Occipital lobe (tissue), 2 donors: ENCODE measurements around the gene PPID. TPM values are rescaled to one million over a fixed set of nuclear protein-coding genes. Genes with fewer than 3 reads are reported as not detected.
"Not testable (repeated sequence)": the region's sequence is repeated elsewhere in the genome, so short reads cannot be mapped to it uniquely, and the experiment has no call there.

Experiments used
- DNase-seq: peaks from one replicate; lab custom pipeline; 2025; lab: John Stamatoyannopoulos, UW
- total RNA-seq: library from RNA; depleted of rRNA; stranded (reverse); fragments of >200 nt; gene quantifications from one replicate; pipeline ENCODE4 v1.2.3, GENCODE V29; 2014

PPID gene
- total RNA-seq, 1 donor from 2014 or later = 27.1 TPM

DNA sequence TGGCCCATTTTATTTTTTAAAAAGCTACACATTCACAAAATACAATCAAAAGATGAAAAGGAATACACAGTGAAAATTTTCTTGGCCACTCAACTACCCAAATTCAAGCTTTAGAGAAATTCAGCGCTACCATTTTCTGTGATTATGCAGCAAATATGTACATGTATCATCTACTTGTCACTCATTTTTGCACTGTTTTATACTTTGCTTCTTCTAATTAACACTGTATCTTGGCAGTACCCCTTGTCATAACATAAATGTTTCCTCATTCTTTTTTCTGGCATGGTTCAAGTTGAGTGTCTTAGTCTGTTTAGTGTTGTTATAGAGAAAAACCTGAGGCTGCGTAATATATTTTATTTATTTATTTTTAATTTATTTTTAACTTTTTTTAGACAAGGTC is 15.7 kb upstream of the PPID start:
- no peak for DNase-seq

DNA sequence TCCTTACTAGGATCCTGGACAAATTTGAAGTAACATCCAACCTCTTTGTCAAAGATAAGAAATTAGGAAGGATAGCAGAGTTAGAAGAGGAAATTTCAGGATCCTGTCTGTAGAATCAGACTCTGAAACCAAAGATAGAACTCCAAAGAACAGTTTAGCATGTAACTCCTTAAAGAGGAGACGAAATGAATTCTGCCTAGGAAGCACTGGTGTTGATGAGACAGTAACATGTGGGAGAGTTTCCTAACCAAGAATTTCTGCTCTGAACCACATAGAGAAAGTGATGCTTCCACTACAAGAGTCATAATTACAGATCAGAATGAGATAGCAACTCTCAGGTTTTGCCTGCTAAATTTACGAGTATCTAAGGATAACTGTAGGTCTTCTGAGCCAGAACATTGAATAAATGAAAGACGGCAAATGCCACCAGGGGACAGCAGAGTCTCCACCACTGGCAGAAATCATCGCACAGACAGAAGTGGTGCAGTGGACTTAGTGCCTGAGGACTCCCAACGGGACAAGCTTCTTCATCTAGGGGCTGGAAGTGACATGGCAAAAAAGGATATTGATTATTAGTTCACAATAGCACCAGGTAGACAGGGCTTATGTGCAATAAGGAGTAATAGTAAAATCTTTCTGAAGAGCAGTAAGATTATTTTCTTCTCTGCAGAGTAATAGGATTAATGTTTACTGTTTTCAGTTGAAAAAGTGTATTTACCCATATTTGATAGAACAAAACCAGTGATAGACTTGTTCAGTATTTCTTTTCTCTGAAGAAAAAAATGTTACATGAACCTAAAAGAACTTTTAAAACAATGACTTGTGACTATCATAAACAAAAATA is 6.7 kb upstream of the PPID start:
- peak; percentile 41 for DNase-seq

DNA sequence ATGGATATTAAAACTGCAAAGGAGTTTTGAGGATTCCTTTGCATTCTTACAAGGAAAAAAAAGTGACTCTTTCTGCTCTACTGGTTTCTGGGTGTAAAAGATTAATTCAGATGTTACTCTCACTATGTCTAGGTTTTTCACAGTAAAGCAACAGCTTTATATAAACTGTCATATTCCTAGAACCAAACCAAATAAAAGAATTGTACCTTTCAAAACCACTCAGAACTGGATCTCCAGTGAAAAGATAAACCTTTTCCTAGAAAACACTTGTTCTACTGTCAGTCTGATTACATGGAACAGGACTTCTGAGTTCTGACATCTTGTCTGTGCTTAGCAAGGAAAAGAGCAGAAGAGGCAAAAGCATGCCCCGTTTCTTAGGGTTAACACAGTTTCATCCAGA is 5.0 kb upstream of the PPID start:
- DNase-seq = no peak

DNA sequence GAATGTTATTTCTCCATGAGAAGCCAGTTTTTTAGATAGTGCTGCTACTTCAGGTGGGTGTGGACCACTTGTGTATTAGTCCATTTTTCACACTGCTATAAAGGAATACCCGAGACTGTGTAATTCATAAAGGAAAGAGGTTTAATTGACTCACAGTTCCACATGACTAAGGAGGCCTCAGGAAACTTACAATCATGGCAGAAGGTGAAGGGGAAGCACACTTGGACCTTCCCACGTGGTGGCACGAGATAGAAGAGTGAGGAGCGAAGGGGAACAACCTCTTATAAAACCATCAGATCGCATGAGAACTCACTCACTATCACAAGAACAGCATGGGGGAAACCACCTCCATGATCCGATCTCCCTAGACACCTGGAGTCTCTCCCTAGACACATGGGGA is 3.4 kb upstream of the PPID start:
- no peak for DNase-seq

DNA sequence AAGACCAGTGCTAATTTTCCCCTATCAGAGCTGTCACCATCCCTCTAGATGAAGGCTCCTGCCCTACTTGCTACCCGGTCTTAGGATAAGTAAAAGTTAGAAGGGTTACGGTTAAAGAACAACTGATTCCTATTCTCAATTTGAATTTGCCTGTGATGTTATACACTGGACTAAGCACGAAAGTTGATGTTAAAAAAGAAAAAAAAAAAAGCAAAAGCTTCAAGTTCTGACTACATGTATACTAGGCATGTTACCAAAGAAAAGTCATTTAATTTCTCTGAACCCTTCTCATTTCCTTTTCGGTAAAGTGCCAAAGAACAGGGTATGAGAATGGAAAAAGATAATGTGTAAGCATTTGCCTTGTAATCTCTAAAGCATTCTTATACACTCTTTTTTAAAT is 1.4 kb upstream of the PPID start:
- no peak for DNase-seq

DNA sequence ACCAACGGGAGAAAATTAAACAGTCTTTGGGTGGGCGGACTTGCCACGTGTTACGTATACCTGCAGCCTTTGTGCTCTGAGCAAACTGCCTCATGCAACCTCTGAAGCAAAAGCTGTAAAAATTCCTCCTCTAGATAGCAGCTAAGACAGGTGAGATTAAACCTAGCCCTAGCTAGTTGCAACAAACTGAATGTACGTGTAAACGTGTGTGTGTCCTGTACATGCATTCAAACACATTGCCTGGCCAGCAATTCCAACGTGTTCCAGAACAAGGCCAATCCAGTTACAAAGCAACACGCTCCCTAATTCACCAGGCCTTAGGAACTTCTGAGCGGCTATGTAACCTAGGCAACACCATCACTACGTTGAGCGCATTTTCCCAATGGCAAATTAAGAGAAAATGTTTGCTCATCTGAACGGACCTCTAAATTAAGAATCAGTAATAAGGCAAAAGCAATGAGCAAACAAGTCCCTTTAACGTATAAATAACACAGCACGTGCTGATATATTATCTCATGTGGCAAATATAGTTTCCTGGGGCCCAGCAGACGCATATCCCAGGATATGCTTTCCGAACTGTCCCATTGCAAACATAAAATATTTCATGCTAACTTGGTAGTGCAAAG is 792 bp downstream of the PPID start:
- DNase-seq = peak; percentile 15

DNA sequence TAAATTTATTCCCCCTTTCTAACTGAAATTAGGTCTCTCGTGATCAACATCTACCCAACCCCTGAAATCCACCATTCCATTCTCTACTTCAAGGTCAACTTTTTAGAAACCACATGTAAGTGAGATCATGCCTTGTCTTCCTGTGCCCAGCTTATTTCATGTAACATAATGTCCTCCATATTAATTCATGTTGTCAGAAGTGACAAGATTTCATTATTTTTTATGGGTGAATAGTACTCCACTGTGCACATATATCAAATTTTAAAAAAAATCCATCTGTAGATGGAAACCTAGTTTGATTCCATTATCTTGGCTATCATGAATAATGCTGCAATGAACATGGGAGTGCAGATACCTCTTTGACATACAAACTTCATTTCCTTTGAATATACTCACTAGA is 1.5 kb downstream of the PPID start:
- no peak for DNase-seq

DNA sequence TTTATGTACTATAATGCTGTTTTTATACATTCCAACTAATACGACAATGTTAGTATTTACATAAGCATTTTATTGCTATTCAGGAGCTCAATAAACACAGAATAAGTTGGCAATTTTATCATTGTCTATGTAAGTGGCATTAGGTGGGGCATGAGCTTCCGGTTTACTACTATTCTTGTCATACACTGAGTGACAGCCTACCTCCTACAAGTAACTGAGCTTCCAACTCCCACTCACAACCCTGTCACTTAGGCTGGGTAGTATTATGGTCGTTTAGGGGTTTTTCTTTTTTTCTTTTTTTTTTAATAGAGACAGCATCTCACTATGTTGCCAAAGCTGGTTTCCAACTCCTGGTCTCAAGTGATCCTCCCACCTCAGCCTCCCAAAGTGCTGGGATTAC is 7.4 kb downstream of the PPID start:
- DNase-seq = no peak

DNA sequence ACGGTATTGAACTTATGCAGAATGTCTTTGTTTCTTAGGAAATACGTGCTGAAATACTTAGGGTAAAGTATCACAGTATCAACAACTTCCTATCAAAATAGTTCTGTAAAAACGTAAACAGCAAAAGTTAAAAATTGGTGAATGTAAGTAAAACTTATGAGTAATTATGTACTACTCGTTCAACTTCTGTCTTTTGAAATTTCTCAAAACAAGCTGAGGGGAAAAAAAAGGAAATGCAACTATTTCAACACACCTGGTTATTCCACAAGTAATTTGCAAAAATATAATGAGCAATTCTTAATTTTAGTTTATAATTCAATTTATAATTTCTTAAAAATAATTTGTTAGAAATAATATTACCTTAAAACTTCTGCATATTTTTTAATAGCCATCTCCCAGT is 8.3 kb downstream of the PPID start:
- DNase-seq = no peak

DNA sequence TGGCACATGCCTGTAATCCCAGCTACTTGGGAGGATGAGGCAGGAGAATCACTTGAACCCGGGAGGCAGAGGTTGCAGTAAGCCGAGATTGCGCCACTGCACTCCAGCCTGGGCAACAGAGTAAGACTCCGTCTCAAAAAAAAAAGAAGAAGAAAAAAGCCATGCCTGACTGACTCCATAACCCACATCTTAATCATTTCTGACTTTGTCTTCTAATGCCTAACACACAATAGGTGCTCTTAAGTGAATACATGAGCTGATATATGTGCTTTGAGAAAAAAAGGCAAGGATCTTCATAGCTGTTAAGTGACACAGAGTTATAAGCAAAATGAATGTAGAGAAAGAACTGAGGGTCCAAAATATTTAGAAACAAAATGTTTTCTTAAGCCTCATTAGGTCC is 10.6 kb downstream of the PPID start:
- DNase-seq = not testable (repeated sequence)

DNA sequence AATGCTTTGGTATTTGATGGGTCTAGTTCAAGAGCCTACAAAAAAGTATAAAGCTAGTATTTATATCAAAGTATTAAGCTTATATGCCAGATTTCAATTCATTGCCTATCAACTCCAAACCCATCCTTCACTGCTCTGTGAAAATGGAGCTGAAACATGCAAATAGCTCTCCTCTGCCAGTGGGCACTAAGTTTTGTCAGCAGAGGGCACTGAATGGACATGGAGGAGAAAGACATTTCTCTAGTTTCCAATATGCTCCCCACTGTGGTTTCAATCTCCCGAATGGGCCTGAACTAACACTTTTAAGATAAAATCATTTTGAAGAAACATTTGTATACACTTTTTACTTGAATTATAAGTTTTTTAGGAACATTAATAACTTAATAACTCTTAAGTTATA is 12.4 kb downstream of the PPID start:
- no peak for DNase-seq

DNA sequence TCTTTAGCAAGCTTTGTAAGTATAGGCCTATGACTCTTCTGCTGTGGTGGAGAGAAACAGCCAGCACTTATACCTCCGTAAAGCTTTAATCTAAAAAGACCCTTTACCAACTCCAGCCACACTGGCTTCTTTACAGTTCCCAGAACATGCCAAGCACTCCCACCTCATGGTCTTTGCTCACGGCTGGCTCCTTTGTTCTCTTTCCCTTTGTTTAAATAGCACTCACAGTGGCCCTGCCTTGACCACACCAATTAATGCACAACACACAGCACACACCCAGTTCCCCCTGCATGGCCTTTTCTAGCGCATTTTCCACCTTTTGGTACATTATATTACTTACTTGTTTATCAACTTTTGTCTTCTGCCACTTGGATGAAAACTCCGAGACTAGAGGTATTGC is 18.9 kb downstream of the PPID start:
- no peak for DNase-seq

DNA sequence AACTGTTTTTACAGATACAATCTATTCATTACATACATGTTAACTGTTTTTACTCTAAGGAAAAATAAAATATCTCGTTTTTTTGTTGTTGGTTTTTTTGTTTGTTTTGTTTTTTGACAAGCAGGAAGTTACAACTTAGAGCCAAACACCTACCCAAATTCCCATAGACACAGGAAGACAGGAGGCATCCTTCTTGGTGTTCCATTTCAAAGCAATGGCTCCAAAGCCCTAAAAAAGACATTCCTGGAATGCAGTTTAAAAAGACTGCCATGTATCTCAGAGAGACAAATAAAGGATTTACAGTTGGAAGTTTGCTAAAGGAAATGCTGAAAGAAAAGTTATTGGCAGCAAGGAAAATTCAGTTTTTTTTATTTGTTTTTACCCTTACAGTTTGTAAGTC is 34.4 kb downstream of the PPID start:
- no peak for DNase-seq

DNA sequence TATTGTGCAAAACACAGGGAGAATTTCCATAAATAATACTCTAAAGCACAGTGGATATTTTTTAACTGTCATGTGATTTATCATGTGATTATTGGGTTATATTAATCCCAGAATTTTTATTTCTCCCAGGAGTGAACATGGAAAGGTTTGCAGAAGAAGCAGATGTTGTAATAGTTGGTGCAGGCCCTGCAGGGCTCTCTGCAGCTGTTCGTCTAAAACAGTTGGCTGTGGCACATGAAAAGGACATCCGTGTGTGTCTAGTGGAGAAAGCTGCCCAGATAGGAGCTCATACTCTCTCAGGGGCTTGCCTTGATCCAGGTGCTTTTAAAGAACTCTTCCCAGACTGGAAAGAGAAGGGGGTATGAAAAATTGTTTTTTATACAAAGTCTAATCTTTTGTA is 41.1 kb downstream of the PPID start:
- DNase-seq = no peak

DNA sequence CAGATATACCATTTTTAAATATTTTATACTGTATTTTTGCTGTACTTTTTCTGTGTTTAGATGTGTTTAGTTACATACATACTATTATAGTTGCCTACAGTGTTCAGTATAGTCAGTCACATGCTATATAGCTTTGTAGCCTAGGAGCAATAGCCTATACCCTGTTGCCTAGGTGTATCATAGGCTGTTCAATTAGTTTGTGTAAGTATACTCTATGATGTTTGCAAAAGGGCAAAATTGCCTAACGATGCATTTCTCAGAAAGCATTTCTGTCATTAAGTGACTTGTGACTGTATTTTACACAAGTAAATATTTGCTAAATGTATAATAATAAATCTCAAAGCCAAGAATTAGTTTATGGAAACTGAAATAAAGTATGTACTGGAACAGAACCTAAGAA is 41.6 kb downstream of the PPID start:
- no peak for DNase-seq

DNA sequence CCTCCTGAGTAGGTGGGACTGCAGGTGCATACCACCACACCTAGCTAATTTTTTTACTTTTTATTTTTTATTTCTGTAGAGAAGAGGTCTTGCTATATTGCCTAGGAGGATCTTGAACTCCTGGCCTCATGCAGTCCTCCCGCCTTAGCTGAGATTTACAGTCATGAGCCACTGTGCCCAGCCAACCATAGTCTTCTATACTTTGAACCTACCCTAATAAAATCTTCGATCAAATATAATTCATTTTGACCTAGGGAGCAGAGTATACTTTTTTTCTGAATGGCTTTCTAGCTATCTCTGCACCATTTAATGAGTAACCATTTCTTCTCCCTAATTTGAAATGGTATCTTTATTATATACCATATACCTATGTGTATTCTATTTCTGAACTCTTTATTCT is 44.4 kb downstream of the PPID start:
- DNase-seq = no peak

DNA sequence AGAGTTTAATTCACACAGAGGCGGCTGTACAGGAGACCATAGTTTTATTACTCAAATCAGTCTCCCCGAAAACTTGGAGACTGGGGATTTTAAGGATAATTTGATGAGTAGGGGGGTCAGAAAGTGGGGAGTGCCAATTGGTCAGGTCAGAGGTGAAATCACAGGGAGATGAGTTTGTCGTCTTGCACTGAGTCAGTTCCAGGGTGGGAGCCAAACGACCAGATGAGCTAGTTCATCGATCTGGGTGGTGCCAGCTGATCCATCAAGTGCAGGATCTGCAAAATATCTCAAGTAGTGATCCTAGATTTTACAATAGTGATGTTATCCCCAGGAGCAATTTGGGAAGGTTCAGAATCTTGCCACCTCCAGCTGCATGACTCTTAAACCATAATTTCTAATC is 47.1 kb downstream of the PPID start:
- DNase-seq = no peak

DNA sequence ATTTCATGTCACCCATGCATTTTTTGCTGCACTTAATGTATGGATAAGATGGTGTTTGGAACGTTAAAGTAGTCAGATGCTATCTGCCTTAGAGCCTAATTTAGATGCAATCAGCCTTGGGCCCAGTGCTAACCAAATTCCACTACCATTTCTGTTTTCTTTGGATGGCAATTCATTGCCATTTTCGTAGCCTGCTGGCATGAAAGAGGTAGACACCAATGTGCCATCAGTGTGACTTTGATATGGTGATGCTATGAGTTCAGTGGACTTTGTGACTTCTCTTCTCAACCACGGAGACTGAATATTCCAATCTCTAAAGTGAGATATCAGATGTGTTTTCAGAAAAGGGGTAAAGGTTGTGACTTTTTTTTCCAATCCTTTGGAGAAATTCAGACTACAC is 49.6 kb downstream of the PPID start:
- DNase-seq = no peak

DNA sequence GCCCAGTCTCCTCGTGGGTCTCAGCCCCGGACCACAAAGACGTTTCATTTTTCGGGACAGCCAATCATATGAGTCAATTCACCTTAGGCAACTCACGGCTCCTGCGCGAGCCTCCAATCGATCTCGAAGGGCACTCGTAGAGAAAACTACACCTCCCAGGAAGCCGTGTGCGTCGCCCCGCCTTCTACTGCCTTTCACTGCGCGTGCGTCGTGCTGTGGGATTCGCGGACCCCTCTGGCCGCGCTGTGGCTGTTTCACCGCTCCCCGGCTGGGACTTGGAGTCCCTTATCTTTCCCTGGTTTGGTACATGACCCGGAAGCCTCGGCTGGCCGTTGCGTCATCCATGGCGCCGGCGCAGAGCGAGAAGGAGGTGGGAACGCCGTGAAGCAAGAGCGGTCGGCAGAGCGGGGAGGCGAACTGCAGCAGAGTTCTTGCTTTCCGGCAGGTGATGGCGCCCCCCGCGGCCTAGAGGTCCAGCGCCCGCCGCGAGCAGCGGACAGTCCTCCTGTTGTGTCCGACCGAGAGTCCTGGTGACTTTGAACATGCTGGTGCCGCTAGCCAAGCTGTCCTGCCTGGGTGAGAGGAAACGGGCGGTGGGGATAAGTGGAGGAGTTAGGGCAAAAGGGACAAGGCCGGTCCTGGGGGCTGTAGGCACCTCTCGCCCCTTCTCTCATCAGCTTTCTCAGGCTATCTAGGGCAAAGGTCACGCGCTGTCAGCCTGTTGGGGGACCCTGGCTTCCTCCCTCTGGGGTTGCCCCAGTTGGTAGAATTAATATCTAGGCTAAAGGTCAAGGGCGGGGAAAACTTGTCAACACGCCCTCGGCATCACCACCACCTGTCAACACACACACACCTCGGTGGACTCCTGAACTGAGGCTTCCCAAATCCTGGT is 51.0 kb downstream of the PPID start, which contains the start of gene ETFDH:
Gene ETFDH, plus strand, starts transcription at position 382 of the 892 bp plus-strand sequence. Its CDS starts 161 bp downstream, at position 543.
- DNase-seq = peak; percentile 100

DNA sequence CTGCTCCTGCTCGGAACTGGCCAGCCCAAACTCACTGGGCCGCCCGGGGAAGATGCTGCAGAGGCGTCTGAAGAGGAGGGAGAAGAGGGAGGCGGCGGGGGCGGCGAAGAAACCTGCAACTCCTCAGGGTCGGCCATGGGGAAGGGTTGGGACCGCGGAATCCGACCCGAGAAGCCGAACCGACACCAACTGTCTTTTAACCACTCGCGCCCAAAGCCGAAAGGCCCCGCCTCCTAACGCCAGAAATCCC is 51.6 kb downstream of the PPID start, which contains the start of gene C4orf46:
Gene C4orf46, minus strand, starts transcription at position 223 of the 250 bp plus-strand sequence. Its CDS starts 86 bp downstream, at position 137.
- DNase-seq = no peak

DNA sequence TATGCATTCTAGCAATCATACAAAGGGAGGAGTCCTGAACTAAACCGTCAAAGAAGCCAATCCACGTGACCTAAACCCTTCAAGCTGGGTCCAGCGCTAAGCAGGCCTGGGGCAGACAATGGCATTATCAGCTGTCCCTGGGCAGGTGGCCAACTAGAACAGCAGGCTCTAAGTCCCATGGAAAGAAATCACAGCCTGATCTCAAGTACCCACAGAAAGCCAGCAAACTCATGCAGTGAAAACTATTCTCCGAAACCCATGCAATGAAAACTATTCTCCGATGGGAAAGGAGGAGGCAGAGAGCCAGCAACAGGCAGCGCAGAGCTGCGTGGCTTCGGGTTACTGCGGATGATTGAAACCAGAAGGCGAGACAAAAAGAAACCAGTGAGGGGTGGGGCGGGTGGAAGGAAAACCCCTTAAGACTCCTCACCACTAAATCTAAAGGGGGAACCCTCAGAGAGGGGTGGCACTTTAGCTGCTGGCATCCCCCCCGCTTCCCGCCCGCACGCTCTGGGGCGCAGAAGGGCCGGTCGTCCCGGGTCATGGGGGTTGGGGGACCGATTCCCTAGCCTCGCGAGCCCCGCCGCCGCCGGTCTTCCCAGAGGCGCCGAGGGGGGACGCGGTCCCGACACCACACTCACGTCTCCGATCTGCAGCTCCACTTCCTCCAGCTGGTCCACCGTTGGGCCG is 52.1 kb downstream of the PPID start:
- DNase-seq = peak; percentile 30

DNA sequence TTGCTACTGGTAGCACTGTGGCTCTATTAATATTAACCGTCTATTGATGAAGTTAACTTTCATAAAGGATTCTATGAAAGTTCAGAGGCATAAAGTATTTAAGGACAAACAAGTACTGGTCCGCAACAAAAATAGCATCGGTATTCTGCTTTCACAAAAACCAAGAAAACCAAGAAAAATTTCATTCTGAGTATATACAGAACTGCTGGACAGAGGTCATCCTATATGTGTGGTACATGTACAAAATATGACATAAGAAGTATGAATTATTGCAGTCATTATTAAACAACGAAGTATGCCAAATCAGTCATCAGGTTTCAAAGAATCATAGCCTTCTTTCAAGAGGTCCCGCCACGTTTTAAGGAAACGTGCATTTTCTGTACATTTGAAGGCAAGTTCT is 53.9 kb downstream of the PPID start:
- DNase-seq = no peak
